A673 (cell line): ENCODE measurements around the gene RAB3A. TPM values are rescaled to one million over a fixed set of nuclear protein-coding genes. Genes with fewer than 3 reads are reported as not detected.

Source experiments
- BruUV-seq: library from RNA; stranded (reverse); fragments of 400-500 nt; replicated peaks from 2 replicates; lab custom pipeline; 2021; lab: Mats Ljungman, UMichigan
- CTCF ChIA-PET: fragments of 300-600 bp; sonication (Branson Sonifier 250); formaldehyde crosslinking; loops from one replicate; lab custom pipeline; 2022; ENCODE audit warnings: antibody characterized with exemption; lab: Charles Lee
- POLR2A ChIA-PET: fragments of 300-600 bp; sonication (Branson Sonifier 250); formaldehyde crosslinking; loops from one replicate; lab custom pipeline; 2022; ENCODE audit warnings: antibody characterized with exemption; ENCODE audit not compliant: low non-redundant PET; lab: Charles Lee
- DNase-seq: peaks from one replicate; pipeline ENCODE4 v3.0.0-alpha.2; 2015; ENCODE audit warnings: low spot score
- H3K27ac ChIP-seq: fragments of 200-600 bp; sonication (generic); 2 replicates; pipeline ENCODE4 v1.5.1; 2016; ENCODE audit warnings: mixed run types, low read depth, mild to moderate bottlenecking, mixed read lengths, antibody characterized with exemption, low read length; ENCODE audit not compliant: poor library complexity, severe bottlenecking
- H3K27me3 ChIP-seq: fragments of 200-600 bp; sonication (generic); replicated peaks from 2 replicates; pipeline ENCODE4 v1.6.1; 2017; ENCODE audit warnings: mixed run types, low read depth, mild to moderate bottlenecking, mixed read lengths, antibody characterized with exemption, low read length; ENCODE audit not compliant: insufficient read depth, poor library complexity
- H3K36me3 ChIP-seq: fragments of 200-600 bp; sonication (generic); 2 replicates; pipeline ENCODE4 v1.6.1; 2016; ENCODE audit warnings: mixed run types, mild to moderate bottlenecking, mixed read lengths, antibody characterized with exemption, low read length; ENCODE audit not compliant: insufficient read depth, poor library complexity, severe bottlenecking
- H3K4me1 ChIP-seq: fragments of 200-600 bp; sonication (generic); 2 replicates; pipeline ENCODE4 v1.6.1; 2017; ENCODE audit warnings: mixed run types, mild to moderate bottlenecking, mixed read lengths, antibody characterized with exemption, low read length; ENCODE audit not compliant: insufficient read depth, poor library complexity, severe bottlenecking
- H3K4me3 ChIP-seq: fragments of 200-600 bp; sonication (generic); 2 replicates; pipeline ENCODE4 v1.5.1; 2016; ENCODE audit warnings: low read depth, mixed run types, mild to moderate bottlenecking, mixed read lengths, low read length; ENCODE audit not compliant: poor library complexity, severe bottlenecking
- H3K9me3 ChIP-seq: fragments of 200-600 bp; sonication (generic); 2 replicates; pipeline ENCODE4 v1.6.1; 2016; ENCODE audit warnings: mixed run types, low read depth, mild to moderate bottlenecking, mixed read lengths, antibody characterized with exemption, low read length; ENCODE audit not compliant: poor library complexity, severe bottlenecking
- CTCF ChIP-seq: fragments of 300-800, 200-600 bp; sonication (generic); conservative IDR thresholded peaks from 2 replicates; pipeline ENCODE4 v1.5.1; 2017; ENCODE audit warnings: low read depth, mild to moderate bottlenecking, antibody characterized with exemption, low read length, moderate library complexity, mixed read lengths
- EZH2 ChIP-seq: fragments of 200-600 bp; sonication (generic); IDR thresholded peaks from 2 replicates; pipeline ENCODE4 v1.6.1; 2017; ENCODE audit warnings: borderline replicate concordance, low read depth, mild to moderate bottlenecking, mixed read lengths, antibody characterized with exemption, low read length; ENCODE audit not compliant: poor library complexity, severe bottlenecking
- intact Hi-C: fragments of 100-400 bp; cut with micrococcal nuclease; formaldehyde crosslinking; loops from one replicate; pipeline ENCODE4 v1.10.0; 2022; ENCODE audit not compliant: unreplicated experiment
- total RNA-seq: library from RNA; stranded (reverse); gene quantifications from 2 replicates; pipeline ENCODE4 v1.2.3, GENCODE V29; 2021

The RAB3A gene
- total RNA-seq, 1 experiment from 2014 or later: 2.9 TPM

- DNase-seq: no peak
- no TSS peak for BruUV-seq
- ChIA-PET POLR2A (no interaction called here), CTCF (no interaction called here)
- Histone ChIP-seq H3K9me3 (no peaks in the 10 kb centered on the region), H3K36me3 (no peaks in the 10 kb centered on the region), H3K4me3 (no peak overlapping the region), H3K27ac (no peak overlapping the region), H3K27me3 (no peaks in the 10 kb centered on the region), H3K4me1 (no peaks in the 10 kb centered on the region)
- intact Hi-C loops: no loop called here
- no peak for TF ChIP-seq EZH2
- TF ChIP-seq CTCF: no peak
Observed at GRCh38 chr19:18239303-18239702, 35.5 kb upstream of the RAB3A start.

GRCh38 chr19:18234194-18234593 lies 30.4 kb upstream of the RAB3A start:
- Histone ChIP-seq H3K9me3 (no peaks in the 10 kb centered on the region), H3K4me1 (peaks cover 15% of the 10 kb centered on the region), H3K4me3 (no peak overlapping the region), H3K36me3 (no peaks in the 10 kb centered on the region), H3K27ac (no peak overlapping the region), H3K27me3 (no peaks in the 10 kb centered on the region)
- TF ChIP-seq CTCF (no peak), EZH2 (no peak)
- no peak for DNase-seq
- ChIA-PET CTCF (no interaction called here), POLR2A (no interaction called here)
- intact Hi-C loops: no loop called here
- BruUV-seq: no TSS peak

GRCh38 chr19:18233224-18233825 lies 29.5 kb upstream of the RAB3A start:
- ChIA-PET POLR2A (no interaction called here), CTCF (interaction anchor here (0.5 to 0.6 kb wide), 3 partner anchors 25 to 358 kb away, joined by 3 to 10 read pairs (median 4); no protein-coding TSS in a partner anchor)
- TF ChIP-seq EZH2 (no peak), CTCF (no peak)
- no TSS peak for BruUV-seq
- Histone ChIP-seq H3K9me3 (no peaks in the 10 kb centered on the region), H3K4me1 (peaks cover 15% of the 10 kb centered on the region), H3K36me3 (no peaks in the 10 kb centered on the region), H3K4me3 (no peak overlapping the region), H3K27me3 (no peaks in the 10 kb centered on the region), H3K27ac (no peak overlapping the region)
- peak; percentile 72 for DNase-seq
- intact Hi-C loops: no loop called here
